Measurements from ENCODE around the gene GPR35. TPM values are rescaled to one million over a fixed set of nuclear protein-coding genes. Genes with fewer than 3 reads are reported as not detected.

Gene GPR35
- total and polyA plus RNA-seq, 2 of the 13 experiments (the other 11 are each of a cell fraction or from before 2014, with no cell fraction given) = 27.1 to 44.2 TPM

DNA sequence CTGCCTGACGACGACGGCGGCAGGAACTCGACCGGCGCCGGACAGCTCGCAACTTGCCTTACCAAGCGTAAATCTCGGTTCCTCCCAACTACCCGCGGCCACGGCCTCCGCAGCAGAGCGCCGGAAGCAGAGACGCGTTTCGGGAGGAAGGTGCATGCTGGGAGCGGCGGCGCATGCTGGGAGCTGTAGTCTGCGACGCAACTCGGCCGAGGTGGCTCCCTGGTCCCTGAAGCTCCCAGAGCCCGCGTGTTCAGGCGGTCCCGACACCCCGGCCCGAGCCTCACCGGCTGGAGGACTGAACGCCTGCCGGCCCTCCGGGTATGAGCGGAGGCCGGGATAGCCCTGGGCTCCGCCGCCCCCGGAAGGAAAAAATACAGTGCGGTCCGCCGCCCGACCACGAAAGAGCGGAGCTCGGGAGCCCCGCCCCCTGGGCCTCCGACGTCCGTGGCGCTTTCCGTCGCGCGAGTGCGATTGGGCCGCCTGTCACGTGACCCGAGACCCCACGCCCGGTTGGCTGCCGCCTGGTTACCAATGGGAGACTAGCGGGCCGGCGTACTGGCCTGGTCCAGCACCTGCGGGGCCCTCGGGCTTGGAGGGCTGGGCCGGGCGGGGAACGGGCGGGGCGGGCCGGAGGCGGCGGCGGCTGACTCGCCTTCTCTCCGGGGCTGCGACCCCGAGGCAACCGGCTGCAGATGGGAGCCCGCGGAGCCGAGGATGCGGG, 38.9 kb upstream of the GPR35 start, which contains the start of gene CAPN10 (continued):
- TF ChIP-seq, protein P1, sequence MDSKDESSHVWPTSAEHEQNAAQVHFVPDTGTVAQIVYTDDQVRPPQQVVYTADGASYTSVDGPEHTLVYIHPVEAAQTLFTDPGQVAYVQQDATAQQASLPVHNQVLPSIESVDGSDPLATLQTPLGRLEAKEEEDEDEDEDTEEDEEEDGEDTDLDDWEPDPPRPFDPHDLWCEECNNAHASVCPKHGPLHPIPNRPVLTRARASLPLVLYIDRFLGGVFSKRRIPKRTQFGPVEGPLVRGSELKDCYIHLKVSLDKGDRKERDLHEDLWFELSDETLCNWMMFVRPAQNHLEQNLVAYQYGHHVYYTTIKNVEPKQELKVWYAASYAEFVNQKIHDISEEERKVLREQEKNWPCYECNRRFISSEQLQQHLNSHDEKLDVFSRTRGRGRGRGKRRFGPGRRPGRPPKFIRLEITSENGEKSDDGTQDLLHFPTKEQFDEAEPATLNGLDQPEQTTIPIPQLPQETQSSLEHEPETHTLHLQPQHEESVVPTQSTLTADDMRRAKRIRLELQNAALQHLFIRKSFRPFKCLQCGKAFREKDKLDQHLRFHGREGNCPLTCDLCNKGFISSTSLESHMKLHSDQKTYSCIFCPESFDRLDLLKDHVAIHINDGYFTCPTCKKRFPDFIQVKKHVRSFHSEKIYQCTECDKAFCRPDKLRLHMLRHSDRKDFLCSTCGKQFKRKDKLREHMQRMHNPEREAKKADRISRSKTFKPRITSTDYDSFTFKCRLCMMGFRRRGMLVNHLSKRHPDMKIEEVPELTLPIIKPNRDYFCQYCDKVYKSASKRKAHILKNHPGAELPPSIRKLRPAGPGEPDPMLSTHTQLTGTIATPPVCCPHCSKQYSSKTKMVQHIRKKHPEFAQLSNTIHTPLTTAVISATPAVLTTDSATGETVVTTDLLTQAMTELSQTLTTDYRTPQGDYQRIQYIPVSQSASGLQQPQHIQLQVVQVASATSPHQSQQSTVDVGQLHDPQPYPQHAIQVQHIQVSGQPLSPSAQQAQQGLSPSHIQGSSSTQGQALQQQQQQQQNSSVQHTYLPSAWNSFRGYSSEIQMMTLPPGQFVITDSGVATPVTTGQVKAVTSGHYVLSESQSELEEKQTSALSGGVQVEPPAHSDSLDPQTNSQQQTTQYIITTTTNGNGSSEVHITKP (CRISPR knock-in tag; IDR thresholded peaks at IDR 0.05; ENCODE audit: low read depth) = peak; percentile 80
- TF ChIP-seq KAT2B (IDR thresholded peaks at IDR 0.05; ENCODE audit: borderline replicate concordance, low read depth, low read length) = no peak
- TF ChIP-seq TAF15 (IDR thresholded peaks at IDR 0.05; ENCODE audit: low read depth, low read length, poor library complexity, severe bottlenecking) = peak; percentile 46
- TF ChIP-seq ZNF543 (CRISPR knock-in tag; IDR thresholded peaks at IDR 0.05) = peak; percentile 88
- no peak; the same call in 1 of the 2 replicates for TF ChIP-seq HMG20B (CRISPR knock-in tag; conservative IDR thresholded peaks at IDR 0.05)
- TF ChIP-seq, protein P2, sequence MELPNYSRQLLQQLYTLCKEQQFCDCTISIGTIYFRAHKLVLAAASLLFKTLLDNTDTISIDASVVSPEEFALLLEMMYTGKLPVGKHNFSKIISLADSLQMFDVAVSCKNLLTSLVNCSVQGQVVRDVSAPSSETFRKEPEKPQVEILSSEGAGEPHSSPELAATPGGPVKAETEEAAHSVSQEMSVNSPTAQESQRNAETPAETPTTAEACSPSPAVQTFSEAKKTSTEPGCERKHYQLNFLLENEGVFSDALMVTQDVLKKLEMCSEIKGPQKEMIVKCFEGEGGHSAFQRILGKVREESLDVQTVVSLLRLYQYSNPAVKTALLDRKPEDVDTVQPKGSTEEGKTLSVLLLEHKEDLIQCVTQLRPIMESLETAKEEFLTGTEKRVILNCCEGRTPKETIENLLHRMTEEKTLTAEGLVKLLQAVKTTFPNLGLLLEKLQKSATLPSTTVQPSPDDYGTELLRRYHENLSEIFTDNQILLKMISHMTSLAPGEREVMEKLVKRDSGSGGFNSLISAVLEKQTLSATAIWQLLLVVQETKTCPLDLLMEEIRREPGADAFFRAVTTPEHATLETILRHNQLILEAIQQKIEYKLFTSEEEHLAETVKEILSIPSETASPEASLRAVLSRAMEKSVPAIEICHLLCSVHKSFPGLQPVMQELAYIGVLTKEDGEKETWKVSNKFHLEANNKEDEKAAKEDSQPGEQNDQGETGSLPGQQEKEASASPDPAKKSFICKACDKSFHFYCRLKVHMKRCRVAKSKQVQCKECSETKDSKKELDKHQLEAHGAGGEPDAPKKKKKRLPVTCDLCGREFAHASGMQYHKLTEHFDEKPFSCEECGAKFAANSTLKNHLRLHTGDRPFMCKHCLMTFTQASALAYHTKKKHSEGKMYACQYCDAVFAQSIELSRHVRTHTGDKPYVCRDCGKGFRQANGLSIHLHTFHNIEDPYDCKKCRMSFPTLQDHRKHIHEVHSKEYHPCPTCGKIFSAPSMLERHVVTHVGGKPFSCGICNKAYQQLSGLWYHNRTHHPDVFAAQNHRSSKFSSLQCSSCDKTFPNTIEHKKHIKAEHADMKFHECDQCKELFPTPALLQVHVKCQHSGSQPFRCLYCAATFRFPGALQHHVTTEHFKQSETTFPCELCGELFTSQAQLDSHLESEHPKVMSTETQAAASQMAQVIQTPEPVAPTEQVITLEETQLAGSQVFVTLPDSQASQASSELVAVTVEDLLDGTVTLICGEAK (IDR thresholded peaks at IDR 0.05) = no peak
- TF ChIP-seq, protein P2 (CRISPR knock-in tag; IDR thresholded peaks at IDR 0.05) = no peak
- no peak for TF ChIP-seq SATB2 (CRISPR knock-in tag; IDR thresholded peaks at IDR 0.05)
- TF ChIP-seq ZNF432 (CRISPR knock-in tag; IDR thresholded peaks at IDR 0.05; ENCODE audit: borderline replicate concordance) = no peak
- TF ChIP-seq ZNF3 (CRISPR knock-in tag; IDR thresholded peaks at IDR 0.05) = no peak
- TF ChIP-seq ZSCAN21 (CRISPR knock-in tag; IDR thresholded peaks at IDR 0.05; ENCODE audit: borderline replicate concordance) = peak; percentile 28; the same call in 1 of the 2 replicates
- TF ChIP-seq, protein P3, sequence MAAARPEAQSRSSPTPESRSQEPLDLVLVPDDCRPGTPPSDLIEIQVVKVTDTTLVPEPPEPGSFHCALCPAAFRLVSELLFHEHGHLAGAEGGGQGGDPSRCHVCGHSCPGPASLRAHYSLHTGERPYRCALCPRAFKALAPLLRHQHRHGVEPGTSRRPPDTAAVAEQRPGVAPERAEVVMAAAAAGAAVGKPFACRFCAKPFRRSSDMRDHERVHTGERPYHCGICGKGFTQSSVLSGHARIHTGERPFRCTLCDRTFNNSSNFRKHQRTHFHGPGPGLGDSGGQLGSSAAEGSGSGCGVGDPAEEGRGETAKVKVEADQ (CRISPR knock-in tag; IDR thresholded peaks at IDR 0.05; ENCODE audit: borderline replicate concordance) = no peak; the same call in 1 of the 2 replicates
- TF ChIP-seq, protein P4, sequence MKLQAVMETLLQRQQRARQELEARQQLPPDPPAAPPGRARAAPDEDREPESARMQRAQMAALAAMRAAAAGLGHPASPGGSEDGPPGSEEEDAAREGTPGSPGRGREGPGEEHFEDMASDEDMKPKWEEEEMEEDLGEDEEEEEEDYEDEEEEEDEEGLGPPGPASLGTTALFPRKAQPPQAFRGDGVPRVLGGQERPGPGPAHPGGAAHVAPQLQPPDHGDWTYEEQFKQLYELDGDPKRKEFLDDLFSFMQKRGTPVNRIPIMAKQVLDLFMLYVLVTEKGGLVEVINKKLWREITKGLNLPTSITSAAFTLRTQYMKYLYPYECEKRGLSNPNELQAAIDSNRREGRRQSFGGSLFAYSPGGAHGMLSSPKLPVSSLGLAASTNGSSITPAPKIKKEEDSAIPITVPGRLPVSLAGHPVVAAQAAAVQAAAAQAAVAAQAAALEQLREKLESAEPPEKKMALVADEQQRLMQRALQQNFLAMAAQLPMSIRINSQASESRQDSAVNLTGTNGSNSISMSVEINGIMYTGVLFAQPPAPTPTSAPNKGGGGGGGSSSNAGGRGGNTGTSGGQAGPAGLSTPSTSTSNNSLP (IDR thresholded peaks at IDR 0.05; ENCODE audit: low read depth, low read length) = no peak
